Smooth muscle cell (in vitro differentiated cells): ENCODE results near the gene FAM53A. TPM values are rescaled to one million over a fixed set of nuclear protein-coding genes. Genes with fewer than 3 reads are reported as not detected.

Experiments used
- DNase-seq: peaks from one replicate; lab custom pipeline; 2025; ENCODE audit not compliant: unreplicated experiment; lab: John Stamatoyannopoulos, UW
- H2AFZ ChIP-seq: fragments of 200-600 bp; sonication (generic); 2 replicates; pipeline ENCODE4 v1.6.0; 2016; ENCODE audit warnings: antibody characterized with exemption, low read depth, mild to moderate bottlenecking
- H3F3A ChIP-seq: fragments of 200-600 bp; sonication (generic); 2 replicates; pipeline ENCODE4 v1.6.0; 2017; ENCODE audit warnings: antibody characterized with exemption, low read depth
- H3K27ac ChIP-seq: fragments of 200-600 bp; sonication (generic); 2 replicates; pipeline ENCODE4 v1.5.1; 2016; ENCODE audit warnings: low read depth, mild to moderate bottlenecking
- H3K27me3 ChIP-seq: fragments of 200-600 bp; sonication (generic); 2 replicates; pipeline ENCODE4 v1.6.1; 2016; ENCODE audit warnings: low read depth, mild to moderate bottlenecking
- H3K36me3 ChIP-seq: fragments of 200-600 bp; sonication (generic); 2 replicates; pipeline ENCODE4 v1.5.1; 2016; ENCODE audit warnings: low read depth
- H3K4me1 ChIP-seq: fragments of 200-600 bp; sonication (generic); 2 replicates; pipeline ENCODE4 v1.5.1; 2016; ENCODE audit warnings: low read depth
- H3K4me2 ChIP-seq: fragments of 200-600 bp; sonication (generic); 2 replicates; pipeline ENCODE4 v1.6.0; 2016; ENCODE audit warnings: mild to moderate bottlenecking
- H3K4me3 ChIP-seq: fragments of 200-600 bp; sonication (generic); 2 replicates; pipeline ENCODE4 v1.5.1; 2016; ENCODE audit warnings: mild to moderate bottlenecking
- H3K79me2 ChIP-seq: fragments of 200-600 bp; sonication (generic); 2 replicates; pipeline ENCODE4 v1.6.0; 2016; ENCODE audit warnings: low read depth, mild to moderate bottlenecking
- H3K9ac ChIP-seq: fragments of 200-600 bp; sonication (generic); 2 replicates; pipeline ENCODE4 v1.6.0; 2016; ENCODE audit warnings: low read depth
- H3K9me3 ChIP-seq: fragments of 200-600 bp; sonication (generic); replicated peaks from 2 replicates; pipeline ENCODE4 v1.5.1; 2016; ENCODE audit warnings: low read depth
- H4K20me1 ChIP-seq: fragments of 200-600 bp; sonication (generic); 2 replicates; pipeline ENCODE4 v1.6.0; 2016; ENCODE audit warnings: low read depth
- WGBS: methylation state at CpG from one replicate; pipeline ENCODE4 v1.1.7; 2016; ENCODE audit warnings: low lambda C conversion rate; 5-methylcytosine and 5-hydroxymethylcytosine counted together
- polyA plus RNA-seq: library from polyadenylated mRNA; unstranded; fragments of >200 nt; fragmentation: Nextera tagmentation; extraction: Ambion mirVana; gene quantifications from 2 replicates; pipeline ENCODE4 v1.2.1, GENCODE V29; 2016
- total RNA-seq: library from RNA; depleted of rRNA; stranded (reverse); fragments of >200 nt; gene quantifications from 2 replicates; pipeline ENCODE4 v1.2.3, GENCODE V29; 2014
- TF ChIP-seq, protein P1 (sequence below): fragments of 200-600 bp; sonication (generic); IDR thresholded peaks from 2 replicates; pipeline ENCODE4 v1.5.1; 2017; ENCODE audit warnings: borderline replicate concordance, mild to moderate bottlenecking, antibody characterized with exemption; ENCODE audit not compliant: insufficient read depth, poor library complexity, severe bottlenecking

FAM53A gene
- total and polyA plus RNA-seq, 2 experiments from 2014 or later: 0.70 TPM; not detected in 1

DNA sequence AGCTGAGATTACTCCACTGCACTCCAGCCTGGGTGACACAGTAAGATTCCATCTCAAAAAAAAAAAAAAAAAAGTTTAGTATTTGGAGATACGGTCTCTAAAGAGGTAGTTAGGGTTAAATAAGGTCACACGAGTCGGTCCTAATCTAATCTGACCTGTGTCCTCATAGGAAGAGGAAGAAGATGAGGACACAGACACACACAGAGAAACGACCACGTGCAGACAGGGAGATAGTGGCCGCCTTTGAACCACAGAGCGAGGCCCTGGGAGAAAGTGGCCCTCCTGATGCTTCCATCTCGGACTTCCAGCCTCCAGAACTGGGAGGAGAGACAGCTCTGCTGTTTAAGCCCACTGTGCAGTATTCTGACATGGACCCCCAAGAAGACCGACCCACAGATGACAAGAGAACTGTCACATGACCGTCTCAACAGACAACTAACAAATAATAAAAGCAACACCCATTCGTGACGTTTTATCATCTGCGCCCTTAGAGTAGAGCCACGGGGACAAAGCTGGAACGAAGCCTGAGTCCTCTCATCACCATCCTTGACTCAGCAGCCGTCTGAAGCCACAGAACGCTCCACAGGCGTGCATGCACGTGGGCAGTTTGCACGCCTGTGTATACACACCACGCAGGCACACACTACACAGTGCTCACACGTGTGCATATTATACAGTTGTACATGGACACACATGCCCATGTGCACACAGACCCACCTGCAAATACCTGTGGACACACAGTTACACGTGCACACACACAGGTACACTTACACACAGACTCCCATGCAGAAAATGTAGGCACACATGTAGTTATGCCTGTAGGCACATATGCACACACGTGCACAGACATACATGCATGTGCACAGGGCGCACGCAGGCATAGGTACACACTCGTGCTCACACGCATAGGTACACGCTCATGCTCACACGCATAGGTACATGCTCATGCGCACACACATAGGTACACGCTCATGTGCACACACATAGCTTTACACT lies 51.7 kb downstream of the FAM53A start:
- no peak overlapping the region for H3K9ac ChIP-seq
- no peaks in the 10 kb centered on the region for H3K9me3 ChIP-seq
- no peaks in the 10 kb centered on the region for H3K36me3 ChIP-seq
- H3K27me3 ChIP-seq: no peaks in the 10 kb centered on the region
- no peak overlapping the region for H3K4me3 ChIP-seq
- no peak for DNase-seq
- no peak overlapping the region for H3K4me2 ChIP-seq
- H2AFZ ChIP-seq: no peak overlapping the region
- no peaks in the 10 kb centered on the region for H4K20me1 ChIP-seq
- 90% methylated on average over 29 of the region's 32 CpGs for WGBS
- no peaks in the 10 kb centered on the region for H3K4me1 ChIP-seq
- H3F3A ChIP-seq: no peaks in the 10 kb centered on the region
- H3K27ac ChIP-seq: no peak overlapping the region
- TF ChIP-seq, protein P1, sequence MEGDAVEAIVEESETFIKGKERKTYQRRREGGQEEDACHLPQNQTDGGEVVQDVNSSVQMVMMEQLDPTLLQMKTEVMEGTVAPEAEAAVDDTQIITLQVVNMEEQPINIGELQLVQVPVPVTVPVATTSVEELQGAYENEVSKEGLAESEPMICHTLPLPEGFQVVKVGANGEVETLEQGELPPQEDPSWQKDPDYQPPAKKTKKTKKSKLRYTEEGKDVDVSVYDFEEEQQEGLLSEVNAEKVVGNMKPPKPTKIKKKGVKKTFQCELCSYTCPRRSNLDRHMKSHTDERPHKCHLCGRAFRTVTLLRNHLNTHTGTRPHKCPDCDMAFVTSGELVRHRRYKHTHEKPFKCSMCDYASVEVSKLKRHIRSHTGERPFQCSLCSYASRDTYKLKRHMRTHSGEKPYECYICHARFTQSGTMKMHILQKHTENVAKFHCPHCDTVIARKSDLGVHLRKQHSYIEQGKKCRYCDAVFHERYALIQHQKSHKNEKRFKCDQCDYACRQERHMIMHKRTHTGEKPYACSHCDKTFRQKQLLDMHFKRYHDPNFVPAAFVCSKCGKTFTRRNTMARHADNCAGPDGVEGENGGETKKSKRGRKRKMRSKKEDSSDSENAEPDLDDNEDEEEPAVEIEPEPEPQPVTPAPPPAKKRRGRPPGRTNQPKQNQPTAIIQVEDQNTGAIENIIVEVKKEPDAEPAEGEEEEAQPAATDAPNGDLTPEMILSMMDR: no peak
- no peaks in the 10 kb centered on the region for H3K79me2 ChIP-seq

GRCh38 chr4:1631136-1631535 lies 53.0 kb downstream of the FAM53A start:
- Histone ChIP-seq H3K4me2 (no peak overlapping the region), H3K4me1 (no peaks in the 10 kb centered on the region), H4K20me1 (no peaks in the 10 kb centered on the region), H2AFZ (no peak overlapping the region), H3K27me3 (no peaks in the 10 kb centered on the region), H3K79me2 (no peaks in the 10 kb centered on the region), H3K27ac (no peak overlapping the region), H3K36me3 (no peaks in the 10 kb centered on the region), H3K4me3 (no peak overlapping the region), H3K9ac (no peak overlapping the region), H3K9me3 (no peaks in the 10 kb centered on the region), H3F3A (no peaks in the 10 kb centered on the region)
- no peak for DNase-seq
- TF ChIP-seq, protein P1: no peak
- WGBS: 92% methylated on average over 9 of the region's 9 CpGs

DNA sequence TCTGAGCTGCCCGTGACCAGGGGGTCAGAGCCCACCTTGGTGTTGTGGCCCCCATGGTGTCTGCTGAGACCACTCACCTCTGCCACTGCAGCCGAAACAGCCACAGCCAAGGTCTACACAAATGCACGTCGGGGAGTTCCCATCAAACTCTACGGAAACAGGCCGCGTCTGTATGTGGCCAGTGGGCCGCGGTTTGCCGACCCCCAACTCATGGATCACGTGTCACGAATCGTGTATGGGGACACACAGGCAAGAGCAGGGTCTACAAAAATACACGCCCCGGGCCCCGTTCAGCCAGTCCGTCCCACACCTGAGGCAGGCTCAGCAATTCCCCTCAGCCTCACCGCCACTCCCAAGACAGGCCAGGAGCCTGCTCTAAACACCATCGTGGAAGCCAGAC lies 53.8 kb downstream of the FAM53A start:
- no peak overlapping the region for H3K27ac ChIP-seq
- TF ChIP-seq, protein P1: no peak
- DNase-seq: no peak
- no peaks in the 10 kb centered on the region for H3F3A ChIP-seq
- H3K9ac ChIP-seq: no peak overlapping the region
- H2AFZ ChIP-seq: no peak overlapping the region
- no peak overlapping the region for H3K4me2 ChIP-seq
- H3K79me2 ChIP-seq: no peaks in the 10 kb centered on the region
- no peak overlapping the region for H3K4me3 ChIP-seq
- WGBS: 96% methylated on average over 19 of the region's 19 CpGs
- no peaks in the 10 kb centered on the region for H3K9me3 ChIP-seq
- no peaks in the 10 kb centered on the region for H3K36me3 ChIP-seq
- H4K20me1 ChIP-seq: no peaks in the 10 kb centered on the region
- H3K4me1 ChIP-seq: no peaks in the 10 kb centered on the region
- no peaks in the 10 kb centered on the region for H3K27me3 ChIP-seq
